GM18909 (cell line): ENCODE data around the gene CD47.

ENCODE experiments used
- ATAC-seq: cut with Tn5 transposase; IDR thresholded peaks from one replicate; pipeline ENCODE4 v1.9.1; 2021; ENCODE audit warnings: mild to moderate bottlenecking; ENCODE audit not compliant: unreplicated experiment, poor library complexity

The CD47 gene

GRCh38 chr3:108090701-108091497 lies at the start of gene CD47:
Gene CD47 (minus strand): TSS chr3:108091031. CDS start chr3:108090908, 123 bp downstream.
- peak; percentile 72 for ATAC-seq

- no peak for ATAC-seq
These were observed 46.6 kb upstream of the CD47 start for GRCh38 chr3:108137460-108137814.

GRCh38 chr3:108136561-108137459 lies 46.0 kb upstream of the CD47 start:
- ATAC-seq = no peak

GRCh38 chr3:108134555-108134880 lies 43.7 kb upstream of the CD47 start:
- peak; percentile 52 for ATAC-seq

GRCh38 chr3:108133858-108134554 lies 43.2 kb upstream of the CD47 start:
- peak; percentile 49 for ATAC-seq

GRCh38 chr3:108133048-108133369 lies 42.2 kb upstream of the CD47 start:
- ATAC-seq = no peak

GRCh38 chr3:108131475-108132134 lies 40.8 kb upstream of the CD47 start:
- ATAC-seq = no peak

GRCh38 chr3:108130701-108131474 lies 40.1 kb upstream of the CD47 start:
- ATAC-seq = no peak

GRCh38 chr3:108130236-108130635 lies 39.4 kb upstream of the CD47 start:
- ATAC-seq = no peak

- peak; percentile 14 for ATAC-seq
These were observed 36.6 kb upstream of the CD47 start for GRCh38 chr3:108127301-108127988.

- ATAC-seq = no peak
These were observed 35.5 kb upstream of the CD47 start for GRCh38 chr3:108126348-108126747.

- ATAC-seq = peak; percentile 65
These were observed 34.8 kb upstream of the CD47 start for GRCh38 chr3:108125550-108126071.

- ATAC-seq = no peak
These were observed 34.3 kb upstream of the CD47 start for GRCh38 chr3:108125153-108125543.

GRCh38 chr3:108124337-108125152 lies 33.7 kb upstream of the CD47 start:
- ATAC-seq = peak; percentile 83

- ATAC-seq = no peak
These were observed 32.5 kb upstream of the CD47 start for GRCh38 chr3:108123326-108123725.

GRCh38 chr3:108122276-108122675 lies 31.4 kb upstream of the CD47 start:
- no peak for ATAC-seq

- ATAC-seq = no peak
These were observed 28.7 kb upstream of the CD47 start for GRCh38 chr3:108119398-108120104.
